GM10266 (cell line): ENCODE data around the gene SRRM5.
"Not testable (repeated sequence)": the region's sequence is repeated elsewhere in the genome, so short reads cannot be mapped to it uniquely, and the experiment has no call there.

Experiments used
- DNase-seq: peaks from one replicate; pipeline ENCODE4 v3.0.0; 2012; ENCODE audit errors: extremely low spot score
- CTCF ChIP-seq: IDR thresholded peaks from 2 replicates; pipeline ENCODE4 v1.5.1; 2012; ENCODE audit warnings: mild to moderate bottlenecking, low read depth; ENCODE audit not compliant: control insufficient read depth, insufficient read depth; ENCODE audit errors: missing control alignments

SRRM5 gene

DNA sequence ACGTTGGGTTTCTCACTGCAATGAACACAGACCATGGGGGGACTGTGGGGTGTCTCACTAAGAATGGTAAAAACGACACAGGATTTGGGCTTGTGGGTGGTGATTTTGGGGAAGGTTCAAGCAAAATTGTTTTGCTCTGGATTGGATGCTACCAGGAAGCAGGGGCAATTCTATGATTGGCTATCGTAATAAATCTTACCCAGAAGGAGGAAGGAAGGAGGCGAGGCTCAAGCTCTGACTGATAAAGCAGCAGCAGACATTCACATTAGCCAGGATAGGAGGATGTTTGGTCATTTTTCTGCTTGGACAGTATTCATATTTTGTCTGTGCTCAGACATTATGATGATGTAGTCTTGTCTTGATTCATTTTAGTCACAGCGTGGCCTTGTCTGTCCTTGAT, 14.0 kb upstream of the SRRM5 start:
- no peak for DNase-seq
- no peak for TF ChIP-seq CTCF

DNA sequence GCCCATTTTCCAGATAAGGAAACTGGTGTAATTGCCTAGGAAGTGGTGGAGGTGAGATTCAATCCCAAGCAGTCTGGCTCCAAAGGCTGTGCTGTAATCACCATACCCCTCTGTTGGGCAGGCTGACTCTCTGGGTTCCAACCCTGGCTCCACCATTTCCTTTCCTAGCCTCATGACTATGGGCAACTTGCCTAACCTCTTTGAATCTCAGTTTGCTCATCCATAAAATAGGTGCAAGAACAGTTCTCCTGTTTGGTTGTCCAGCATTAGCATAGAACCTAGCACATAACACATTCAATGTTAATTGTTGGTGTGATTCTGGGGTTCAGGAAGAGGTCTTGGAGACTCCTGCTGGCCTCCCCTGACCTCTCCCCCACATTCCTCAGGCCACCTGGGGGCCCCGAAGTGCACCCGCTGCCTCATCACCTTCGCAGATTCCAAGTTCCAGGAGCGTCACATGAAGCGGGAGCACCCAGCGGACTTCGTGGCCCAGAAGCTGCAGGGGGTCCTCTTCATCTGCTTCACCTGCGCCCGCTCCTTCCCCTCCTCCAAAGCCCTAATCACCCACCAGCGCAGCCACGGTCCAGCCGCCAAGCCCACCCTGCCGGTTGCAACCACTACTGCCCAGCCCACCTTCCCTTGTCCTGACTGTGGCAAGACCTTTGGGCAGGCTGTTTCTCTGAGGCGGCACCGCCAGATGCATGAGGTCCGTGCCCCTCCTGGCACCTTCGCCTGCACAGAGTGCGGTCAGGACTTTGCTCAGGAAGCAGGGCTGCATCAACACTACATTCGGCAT, 13.2 kb upstream of the SRRM5 start:
- no peak for DNase-seq
- TF ChIP-seq CTCF = no peak

- no peak for DNase-seq
- TF ChIP-seq CTCF = no peak
These were observed 12.1 kb upstream of the SRRM5 start for GRCh38 chr19:43599635-43600295.

GRCh38 chr19:43600326-43600725, 11.6 kb upstream of the SRRM5 start:
- not testable (repeated sequence) for DNase-seq

DNA sequence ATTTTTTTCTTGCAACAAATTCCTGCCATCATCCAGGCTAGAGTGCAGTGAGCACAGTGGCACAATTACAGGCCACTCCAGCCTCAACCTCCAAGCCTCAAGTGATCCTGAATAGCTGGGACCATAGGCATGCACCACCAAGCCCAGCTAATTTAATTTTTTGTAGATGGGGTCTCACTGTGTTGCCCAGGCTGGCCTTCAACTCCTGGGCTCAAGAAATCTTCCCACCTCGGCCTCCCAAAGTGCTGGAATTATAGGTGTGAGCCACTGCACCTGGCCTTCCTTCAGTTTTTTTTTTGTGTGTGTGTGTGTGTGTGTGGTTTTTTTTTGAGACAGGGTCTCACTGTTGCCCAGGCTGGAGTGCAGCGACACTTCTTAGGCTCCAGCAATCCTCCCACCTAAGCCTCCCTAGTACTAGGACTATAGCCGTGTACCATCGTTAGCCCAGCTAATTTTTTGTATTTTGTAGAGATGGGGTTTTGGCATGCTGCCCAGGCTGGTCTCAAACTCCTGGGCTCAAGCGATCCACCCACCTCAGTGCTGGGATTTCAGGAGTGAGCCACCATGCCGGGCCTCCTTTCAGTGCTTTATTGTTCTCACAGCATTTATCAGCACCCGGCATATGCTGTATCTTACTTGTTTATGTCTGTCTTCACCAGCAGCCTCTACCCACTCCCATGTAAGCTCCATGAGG, 5.9 kb upstream of the SRRM5 start:
- DNase-seq = no peak
- TF ChIP-seq CTCF = no peak

DNA sequence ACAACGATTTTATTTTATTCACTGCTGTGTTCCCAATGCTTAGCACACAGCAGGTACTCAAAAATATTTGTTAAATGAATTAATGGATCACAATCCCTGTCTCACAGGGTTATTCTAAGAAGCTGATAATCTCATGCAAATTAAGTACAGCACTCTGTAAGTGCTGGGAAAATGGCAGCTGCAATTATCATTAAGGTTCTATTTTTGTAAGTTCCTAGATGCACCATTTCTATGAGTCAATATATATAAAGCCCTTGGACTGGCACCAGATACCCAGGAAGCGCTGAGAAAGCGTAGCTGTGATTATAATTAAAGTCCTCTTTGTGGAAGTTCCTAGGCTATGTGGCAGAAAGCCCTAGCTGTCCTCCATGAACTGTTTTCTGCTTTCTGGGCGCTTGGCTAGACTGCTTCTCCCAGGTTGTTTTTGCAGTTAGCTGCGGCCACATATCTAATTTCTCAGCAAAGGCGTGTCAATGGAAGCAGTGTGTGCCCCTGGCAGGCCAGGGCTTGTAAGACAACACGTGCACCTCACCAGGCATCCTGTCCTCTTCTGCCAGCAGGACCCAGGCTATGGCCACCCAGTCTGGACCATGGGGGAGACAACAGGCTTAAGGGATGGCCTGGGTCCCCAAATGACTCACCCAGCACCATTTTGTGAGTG, 5.2 kb upstream of the SRRM5 start:
- TF ChIP-seq CTCF = no peak
- DNase-seq = no peak
